ENCODE data around the gene CRBN.

The CRBN gene

DNA sequence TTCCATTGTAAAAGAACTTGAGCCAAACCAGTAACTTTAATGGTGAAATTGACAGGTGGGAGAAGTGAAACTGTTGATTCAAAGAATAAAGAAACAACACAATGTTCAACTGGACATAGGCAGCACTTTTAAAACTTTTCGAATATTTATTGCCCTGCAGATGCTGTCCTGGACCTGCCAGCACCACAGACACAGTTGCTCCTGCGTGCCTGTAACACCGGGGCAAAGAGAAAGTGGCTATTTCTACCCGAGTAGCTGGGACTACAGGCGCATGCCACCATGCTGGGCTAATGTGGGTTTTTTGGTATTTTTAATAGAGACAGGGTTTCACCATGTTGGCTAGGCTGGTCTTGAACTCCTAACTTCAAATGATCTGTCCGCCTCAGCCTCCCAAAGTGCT lies 76.7 kb downstream of the CRBN start:
- Histone ChIP-seq H3K27ac (no peak overlapping the region), H3K9me3 (ENCODE audit: low read depth, low read length) (no peaks in the 10 kb centered on the region), H3K36me3 (ENCODE audit: insufficient read depth, low read length) (no peaks in the 10 kb centered on the region), H3K4me3 (no peak overlapping the region), H3K9ac (ENCODE audit: insufficient read length) (no peak overlapping the region)
- TF ChIP-seq EZH2 (IDR thresholded peaks at IDR 0.05) (no peak), POLR2AphosphoS5 (IDR thresholded peaks at IDR 0.05; ENCODE audit: borderline replicate concordance, low read depth, low read length) (no peak), FOXP2 (optimal IDR thresholded peaks at IDR 0.05; ENCODE audit: control extremely low read depth, extremely low read length, insufficient read depth) (no peak)
- no peak for DNase-seq (ENCODE audit: low read depth, low spot score)

DNA sequence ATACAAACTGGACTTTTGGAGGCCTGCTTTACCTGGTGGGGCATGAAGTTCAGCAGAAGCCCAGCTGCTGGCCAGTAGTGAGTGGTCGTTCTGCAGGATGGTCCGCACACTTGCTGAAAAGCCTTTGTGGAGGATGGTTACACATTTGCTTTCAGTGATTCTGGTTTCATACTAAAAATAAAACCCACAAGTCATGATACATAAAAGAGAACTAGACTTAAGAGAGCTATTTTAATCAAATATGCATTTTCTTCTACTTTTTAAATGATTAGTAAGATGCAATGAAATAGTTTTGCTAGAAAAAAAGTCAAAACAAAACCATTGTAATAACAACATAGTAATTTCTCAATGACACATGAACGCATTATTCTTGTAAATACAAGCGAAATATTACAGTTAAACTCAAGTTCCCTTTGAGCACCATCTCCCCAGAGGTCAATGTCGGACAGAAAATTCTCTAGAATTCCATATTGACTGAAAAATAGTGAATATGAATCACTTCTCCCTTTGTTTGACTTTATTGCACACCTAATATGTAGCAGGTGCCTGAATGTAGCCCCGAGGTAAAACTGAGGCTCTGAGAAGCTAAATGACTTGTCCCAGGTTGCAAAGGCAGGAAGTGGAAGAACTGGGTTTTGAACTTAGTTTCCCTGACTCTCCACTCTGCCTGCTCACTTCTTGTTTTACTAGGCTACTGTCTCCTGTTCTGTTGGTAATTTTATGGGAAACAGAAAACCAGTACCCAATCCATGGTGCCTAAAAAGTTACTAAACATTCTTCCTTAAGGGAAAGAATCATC lies 77.6 kb downstream of the CRBN start:
- Histone ChIP-seq H3K9me3 (ENCODE audit: low read depth, low read length) (no peaks in the 10 kb centered on the region), H3K27ac (no peak overlapping the region), H3K36me3 (ENCODE audit: insufficient read depth, low read length) (no peaks in the 10 kb centered on the region), H3K9ac (ENCODE audit: insufficient read length) (no peak overlapping the region), H3K4me3 (no peak overlapping the region)
- DNase-seq (ENCODE audit: low read depth, low spot score): no peak
- TF ChIP-seq POLR2AphosphoS5 (IDR thresholded peaks at IDR 0.05; ENCODE audit: borderline replicate concordance, low read depth, low read length): no peak
